CD4-positive, alpha-beta T cell treated with Interleukin-12 subunit alpha and Interleukin-12 subunit beta, for 1 hour (primary cell): ENCODE data around the gene ACTN2.

Experiments
- DNase-seq: peaks from one replicate; pipeline ENCODE4 v3.0.0-alpha.2; 2020

Gene ACTN2

DNA sequence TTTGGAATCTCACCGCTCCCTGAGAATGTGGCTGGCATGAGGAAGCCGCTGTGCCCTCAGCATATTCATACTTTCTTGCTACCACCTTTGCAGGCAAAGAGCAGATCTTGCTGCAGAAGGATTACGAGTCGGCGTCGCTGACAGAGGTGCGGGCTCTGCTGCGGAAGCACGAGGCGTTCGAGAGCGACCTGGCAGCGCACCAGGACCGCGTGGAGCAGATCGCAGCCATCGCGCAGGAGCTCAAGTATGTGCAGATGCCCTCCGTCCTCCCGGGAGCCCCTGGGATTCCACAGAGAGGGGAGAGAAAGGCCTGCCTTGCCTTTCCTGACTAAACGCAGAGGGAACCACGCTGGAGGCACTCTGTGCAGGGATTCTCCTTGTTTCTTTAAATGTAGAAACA lies 58.2 kb downstream of the ACTN2 start:
- DNase-seq: no peak

DNA sequence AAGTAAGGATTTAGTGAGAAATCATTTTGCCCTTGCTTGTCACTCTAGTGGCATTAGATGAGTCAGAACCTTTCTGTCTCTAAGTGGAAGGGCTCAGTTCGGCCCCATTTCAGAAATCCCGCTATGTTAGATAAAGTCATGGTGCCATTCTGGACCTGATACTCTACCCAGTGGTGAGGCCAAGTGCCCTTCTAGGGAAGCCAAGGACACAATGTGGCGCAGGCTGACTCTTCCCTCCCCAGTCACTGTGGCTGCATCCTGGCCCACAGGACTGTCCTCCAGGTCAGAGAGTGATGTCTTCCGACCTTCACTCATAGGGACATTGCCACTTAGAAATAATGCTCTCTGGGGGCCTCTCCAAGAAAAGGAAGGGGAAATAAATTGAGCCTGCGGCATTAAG lies 60.5 kb downstream of the ACTN2 start:
- no peak for DNase-seq

DNA sequence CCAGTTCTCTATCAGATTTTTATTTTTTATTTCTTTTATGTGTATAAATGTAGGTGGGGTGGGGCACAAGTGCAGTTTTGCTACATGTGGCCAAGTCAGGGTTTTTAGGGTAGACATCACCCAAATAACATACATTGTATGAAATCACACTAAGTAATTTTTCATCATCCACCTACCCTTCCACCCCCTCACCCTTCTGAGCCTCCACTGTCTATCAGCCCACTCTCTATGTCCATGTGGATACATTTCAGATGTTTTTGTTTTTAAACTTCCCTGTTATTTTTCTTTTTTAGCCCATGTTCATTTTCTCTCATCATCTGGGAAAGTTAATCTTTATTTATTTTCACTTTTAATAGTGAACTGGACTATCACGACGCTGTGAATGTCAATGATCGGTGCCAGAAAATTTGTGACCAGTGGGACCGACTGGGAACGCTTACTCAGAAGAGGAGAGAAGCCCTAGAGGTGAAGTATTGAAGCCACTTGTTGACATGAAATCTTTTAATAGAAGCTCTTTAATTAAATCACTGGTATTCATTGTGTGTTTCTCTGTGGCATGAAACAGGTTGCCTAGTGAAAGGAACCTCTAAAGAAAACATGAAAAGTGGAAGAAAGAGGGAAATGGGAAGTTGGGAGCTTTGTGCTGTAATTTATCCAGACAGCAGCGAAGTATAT lies 61.1 kb downstream of the ACTN2 start:
- DNase-seq: no peak

DNA sequence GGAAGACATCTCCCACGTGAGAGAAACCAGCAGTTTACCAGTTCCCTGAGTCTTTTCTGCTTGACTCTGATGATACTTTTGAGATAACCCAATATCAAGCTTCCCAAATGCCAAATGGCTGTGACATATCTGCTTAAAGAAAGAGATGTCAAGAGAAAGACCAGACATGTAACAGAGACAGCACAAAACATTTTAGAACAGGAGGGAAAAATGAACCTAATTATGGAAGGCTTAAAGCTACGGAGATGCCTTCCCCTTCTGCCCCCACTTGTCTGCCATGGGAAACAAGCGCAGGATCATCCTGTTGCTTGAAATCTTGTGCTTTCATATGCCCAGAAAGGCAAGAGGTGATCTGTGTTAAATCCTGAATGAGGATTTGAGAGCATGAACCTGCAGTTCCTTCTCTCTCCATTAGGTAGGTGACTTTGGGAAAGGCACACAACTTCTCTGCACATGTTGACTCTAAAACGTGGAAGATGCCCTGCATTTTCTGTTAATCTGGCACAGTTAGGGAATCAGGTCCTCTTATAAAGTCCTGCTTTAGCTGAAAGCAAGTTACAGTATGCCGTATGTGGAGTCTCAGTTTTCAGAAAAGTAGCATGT lies 62.1 kb downstream of the ACTN2 start:
- DNase-seq: no peak

DNA sequence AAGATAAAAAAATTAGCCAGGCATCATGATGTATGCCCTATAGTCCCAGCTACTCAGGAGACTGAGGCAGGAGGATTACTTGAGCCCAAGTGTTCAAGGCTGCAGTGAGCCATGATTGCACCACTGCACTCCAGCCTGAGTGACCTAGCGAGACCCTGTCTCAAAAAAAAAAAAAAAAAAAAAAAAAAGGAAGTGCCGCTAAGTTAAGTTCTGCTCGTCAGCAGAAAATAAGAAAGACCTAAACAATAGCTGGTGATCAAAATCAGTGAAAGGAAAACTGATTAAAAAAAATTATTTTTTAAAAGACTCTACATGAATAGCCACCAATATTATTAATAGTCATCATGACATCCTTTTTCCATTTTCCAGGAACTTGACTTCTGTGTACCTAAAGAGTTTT lies 64.6 kb downstream of the ACTN2 start:
- DNase-seq: no peak

DNA sequence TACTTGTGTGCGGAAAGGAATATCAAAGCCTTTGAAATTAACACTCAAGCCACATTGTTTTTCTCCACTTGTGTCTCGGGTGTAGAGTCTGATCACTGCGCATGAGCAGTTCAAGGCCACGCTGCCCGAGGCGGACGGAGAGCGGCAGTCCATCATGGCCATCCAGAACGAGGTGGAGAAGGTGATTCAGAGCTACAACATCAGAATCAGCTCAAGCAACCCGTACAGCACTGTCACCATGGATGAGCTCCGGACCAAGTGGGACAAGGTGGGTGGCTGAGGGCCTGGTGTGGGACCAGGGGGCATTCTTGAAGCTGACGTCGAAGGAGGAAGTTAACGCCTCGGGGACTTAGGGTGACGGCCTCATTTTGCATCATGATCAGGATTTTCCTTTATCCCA lies 65.1 kb downstream of the ACTN2 start:
- DNase-seq: no peak

DNA sequence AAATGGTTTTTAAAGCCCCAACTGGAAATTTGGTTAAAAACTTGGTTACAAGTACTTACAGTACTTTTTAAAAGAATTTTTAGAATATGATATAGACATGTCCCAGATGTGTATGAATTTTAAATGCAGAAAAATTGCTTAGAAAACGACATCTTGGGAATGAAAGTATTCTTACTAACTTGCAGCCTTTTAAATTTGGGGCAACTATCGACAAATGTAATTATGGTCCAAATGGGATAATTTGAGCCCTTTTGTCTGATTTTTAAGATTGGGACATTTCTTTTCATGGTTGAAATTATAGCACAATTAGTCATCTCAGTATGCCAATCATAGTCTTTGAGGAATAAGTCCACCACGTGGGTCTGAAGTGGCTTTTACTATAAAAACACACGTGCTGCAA lies 65.6 kb downstream of the ACTN2 start:
- DNase-seq: no peak

DNA sequence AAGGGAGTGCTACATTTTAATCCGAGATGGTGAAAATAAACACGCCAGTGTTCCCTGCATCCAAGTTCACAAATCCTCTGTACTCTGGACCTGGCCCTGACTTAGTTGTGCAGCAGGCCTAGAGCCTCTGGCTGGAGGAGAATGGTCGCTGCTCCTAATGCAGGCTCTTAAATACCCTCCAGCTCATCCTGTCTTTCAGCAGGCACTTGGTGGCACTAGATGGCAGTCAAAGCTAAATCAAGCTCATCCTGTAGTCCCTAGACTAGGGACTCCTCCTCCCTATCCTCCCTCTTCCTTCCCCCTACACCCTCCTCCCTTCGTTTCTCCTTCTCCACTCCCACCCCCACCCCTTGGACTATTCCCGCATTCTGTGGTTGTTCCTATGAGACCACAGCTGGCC lies 67.2 kb downstream of the ACTN2 start:
- DNase-seq: no peak

DNA sequence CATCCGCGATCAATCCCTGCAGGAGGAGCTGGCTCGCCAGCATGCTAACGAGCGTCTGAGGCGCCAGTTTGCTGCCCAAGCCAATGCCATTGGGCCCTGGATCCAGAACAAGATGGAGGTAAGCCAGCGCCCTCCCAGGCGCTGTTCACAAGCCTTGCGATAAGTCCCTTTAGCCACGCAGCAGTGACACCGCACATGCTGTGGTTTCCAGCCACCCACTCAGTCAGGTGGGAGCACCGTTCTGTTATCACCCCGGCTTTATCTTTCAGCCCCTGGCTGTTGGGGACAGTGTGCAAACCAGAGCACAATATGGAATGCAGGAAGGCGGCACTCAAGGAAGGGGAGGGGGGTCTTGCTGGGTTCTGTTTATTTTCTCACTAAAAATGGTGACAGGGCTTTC lies 67.7 kb downstream of the ACTN2 start:
- no peak for DNase-seq

DNA sequence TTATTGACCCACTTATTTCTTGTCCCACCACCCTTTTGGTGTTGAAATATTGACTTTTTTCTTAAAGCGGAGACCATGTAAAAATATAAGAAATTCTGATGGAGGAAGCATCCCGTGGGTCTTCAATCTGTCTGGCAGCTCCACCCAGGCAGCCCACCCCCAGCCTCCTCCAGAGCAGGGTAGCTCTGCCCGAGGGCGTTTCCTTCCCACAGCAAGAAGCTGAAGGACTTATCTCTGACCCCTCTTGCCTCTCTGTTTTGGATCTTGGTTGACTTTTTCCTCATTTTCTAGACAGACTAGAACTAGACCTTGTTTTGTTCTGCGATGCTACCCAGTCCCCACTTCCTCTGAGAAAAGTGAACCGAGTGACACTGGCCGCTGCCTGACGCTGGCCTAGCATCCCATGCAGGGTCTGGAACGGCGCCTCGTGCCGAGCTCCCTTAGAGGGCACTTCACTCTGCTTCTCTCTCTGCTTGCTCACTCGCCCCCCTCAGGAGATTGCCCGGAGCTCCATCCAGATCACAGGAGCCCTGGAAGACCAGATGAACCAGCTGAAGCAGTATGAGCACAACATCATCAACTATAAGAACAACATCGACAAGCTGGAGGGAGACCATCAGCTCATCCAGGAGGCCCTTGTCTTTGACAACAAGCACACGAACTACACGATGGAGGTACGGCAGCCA lies 68.4 kb downstream of the ACTN2 start:
- no peak for DNase-seq

DNA sequence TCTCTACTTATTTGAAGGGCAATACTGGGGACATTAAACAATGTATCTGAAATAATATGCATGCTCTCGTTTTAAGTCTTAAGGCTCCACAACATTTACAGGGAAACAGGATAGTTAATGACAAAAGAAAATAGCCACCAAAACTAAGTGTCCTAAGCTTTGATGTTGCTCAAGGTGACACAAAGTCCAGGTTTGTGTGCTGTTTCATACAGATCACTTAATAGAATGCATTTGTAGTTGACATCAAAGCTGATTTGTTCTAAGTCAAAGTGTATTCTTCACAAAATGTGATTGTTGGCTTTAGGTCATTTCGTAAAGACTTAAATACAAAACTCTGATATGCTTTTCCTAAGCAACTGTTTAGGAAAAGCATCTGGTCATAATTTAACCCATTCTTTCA lies 71.3 kb downstream of the ACTN2 start:
- DNase-seq: no peak

DNA sequence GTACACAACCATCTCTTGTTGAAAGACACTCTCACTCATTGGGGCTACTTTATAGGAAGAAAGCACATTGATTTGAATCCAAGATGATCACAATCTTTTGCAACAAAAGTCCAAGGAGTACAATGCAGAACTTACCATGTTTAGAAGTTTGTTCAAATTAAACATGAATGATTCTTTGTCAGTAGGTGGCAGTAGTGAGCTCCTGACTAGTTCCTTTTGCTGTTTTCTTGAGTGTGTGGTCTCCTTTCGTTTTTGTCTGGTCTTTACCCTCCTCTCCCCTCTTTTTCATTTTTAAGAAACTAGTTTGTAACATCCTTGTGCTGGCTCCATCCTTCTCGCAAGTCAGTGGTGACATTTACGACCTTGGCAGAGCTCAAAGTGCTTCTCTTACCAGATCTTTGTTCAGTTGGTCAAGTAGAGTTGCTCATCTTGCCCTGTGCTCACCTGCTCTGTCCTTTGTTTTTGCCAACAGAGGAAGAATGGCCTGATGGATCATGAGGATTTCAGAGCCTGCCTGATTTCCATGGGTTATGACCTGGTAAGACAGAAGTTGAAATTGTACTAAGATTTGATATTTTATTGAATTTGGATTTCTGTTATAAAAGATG lies 73.1 kb downstream of the ACTN2 start:
- DNase-seq: peak; percentile 52

DNA sequence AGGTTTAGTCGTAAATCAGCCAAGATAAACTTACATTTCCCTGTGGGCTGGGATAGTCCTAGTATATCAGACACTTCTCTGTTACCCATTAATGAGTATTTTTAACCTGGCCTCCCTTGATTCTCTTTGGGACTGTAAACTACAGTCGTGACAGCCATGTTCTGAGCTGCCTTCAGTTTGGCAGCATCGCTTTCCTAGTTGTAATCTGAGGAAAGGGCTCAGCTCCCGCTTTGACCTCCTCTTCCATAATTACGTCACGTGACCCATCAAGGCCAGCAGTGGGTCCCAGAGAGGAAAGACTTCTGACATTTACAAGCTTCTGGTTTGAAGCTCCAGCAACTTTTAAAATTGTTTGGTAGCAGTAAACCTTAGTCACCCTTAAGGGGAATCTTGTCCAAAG lies 74.2 kb downstream of the ACTN2 start:
- DNase-seq: no peak

DNA sequence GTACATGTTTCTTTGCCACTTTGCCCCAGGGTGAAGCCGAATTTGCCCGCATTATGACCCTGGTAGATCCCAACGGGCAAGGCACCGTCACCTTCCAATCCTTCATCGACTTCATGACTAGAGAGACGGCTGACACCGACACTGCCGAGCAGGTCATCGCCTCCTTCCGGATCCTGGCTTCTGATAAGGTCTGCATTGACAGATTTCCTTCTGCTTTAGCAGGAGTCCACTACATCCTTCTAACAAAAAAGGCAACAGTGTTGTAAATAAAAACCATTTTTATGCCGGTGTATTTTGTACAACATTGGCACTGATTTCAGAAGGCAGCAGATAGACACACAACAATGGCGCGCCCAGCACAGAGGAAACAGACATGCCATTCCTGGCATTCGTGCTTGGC lies 74.7 kb downstream of the ACTN2 start:
- no peak for DNase-seq

DNA sequence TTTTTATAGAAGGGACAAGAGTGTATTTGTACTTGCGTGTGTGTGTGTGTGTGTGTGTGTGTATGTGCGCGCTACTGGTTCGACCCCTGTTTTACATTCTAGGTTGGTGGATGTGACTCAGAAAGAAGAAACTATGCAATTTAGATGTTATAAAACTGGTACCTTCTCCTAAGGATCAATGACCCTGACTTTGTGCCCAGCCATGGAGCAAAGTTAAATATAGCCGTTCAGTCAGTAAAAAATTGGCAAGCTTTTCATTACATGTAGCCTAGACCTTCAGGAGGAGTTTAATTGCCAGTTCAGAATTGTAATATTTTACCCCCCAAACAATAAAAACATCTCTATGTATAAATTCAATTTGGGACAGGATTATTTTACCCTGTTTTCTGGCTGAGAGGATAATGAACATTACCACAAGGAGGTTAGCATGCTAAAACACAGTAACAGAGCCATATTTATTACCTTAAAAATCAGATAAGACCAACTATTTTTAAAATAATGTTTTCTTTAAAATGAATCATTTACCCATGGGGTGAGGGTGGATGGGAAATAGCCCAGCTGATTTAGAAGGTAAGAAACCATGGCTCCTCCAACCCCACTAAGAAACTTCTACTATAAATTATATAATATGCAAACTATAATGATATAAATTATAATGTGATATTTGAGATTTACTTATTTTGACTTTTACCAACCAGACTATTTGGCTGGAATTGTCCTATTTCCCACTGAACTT lies 75.3 kb downstream of the ACTN2 start:
- no peak for DNase-seq

DNA sequence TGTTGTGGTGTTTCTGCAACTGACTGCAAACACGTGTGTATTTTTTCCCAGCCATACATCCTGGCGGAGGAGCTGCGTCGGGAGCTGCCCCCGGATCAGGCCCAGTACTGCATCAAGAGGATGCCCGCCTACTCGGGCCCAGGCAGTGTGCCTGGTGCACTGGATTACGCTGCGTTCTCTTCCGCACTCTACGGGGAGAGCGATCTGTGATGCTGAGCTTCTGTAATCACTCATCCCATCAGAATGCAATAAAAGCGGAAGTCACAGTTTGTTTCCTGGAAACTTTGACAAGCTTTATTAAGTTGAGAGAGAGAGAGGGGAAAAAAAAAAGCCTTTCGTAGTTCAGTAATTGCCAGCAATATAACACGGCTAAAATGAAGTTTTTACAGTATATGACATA lies 76.1 kb downstream of the ACTN2 start:
- no peak for DNase-seq

DNA sequence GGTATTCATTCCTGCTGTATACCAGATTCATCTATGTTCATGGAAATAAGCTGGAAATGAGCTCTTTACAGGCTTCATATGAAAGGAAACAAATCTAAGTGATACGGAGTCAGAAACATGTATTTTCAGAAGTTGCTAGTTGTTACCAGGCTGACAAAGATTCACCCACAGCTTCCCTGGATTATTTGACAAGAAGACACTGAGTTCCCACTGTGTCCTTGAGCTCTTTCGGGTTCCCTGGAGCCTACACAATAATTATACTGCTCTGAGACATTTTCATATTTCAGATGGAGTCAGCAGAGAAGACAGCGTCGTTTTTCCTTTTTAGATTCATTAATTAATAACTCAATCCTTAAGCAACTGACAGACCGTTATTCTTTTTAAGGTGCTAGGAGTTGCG lies 79.5 kb downstream of the ACTN2 start:
- no peak for DNase-seq

DNA sequence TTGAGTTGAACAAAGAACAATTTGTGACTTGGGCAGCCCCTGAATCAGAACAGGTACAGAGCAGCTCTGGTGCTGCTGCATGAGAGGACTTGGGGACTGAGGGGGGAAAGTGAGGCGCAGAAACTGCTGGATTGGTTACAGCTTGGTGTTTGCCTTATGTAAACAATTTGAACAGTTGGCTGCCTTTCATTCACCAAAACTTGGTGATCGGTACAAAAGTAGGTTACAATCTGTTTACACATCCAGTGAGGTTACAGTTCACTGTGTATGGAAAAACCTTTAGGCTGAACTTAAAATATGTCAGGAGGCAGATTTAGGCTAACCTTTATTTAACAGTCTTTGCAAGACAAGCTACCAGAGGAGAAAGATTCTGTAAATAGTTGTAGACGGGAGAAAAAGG lies 80.2 kb downstream of the ACTN2 start:
- DNase-seq: no peak

DNA sequence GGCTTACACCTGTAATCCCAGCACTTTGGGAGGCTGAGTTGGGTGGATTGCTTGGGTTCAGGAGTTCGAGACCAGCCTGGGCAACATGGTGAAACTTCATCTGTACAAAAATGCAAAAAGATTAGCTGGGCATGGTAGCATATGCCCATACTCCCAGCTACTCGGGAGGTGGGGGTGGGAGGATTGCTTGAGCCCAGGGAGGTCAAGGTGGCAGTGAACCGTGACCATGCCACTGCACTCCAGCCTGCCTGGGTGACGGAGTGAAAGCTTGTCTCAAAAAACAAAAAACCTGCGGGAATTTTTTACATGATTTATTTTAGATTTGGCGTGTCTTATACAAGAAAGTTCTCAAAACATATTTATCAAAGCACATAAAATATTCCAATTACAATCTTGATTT lies 81.0 kb downstream of the ACTN2 start:
- DNase-seq: no peak

DNA sequence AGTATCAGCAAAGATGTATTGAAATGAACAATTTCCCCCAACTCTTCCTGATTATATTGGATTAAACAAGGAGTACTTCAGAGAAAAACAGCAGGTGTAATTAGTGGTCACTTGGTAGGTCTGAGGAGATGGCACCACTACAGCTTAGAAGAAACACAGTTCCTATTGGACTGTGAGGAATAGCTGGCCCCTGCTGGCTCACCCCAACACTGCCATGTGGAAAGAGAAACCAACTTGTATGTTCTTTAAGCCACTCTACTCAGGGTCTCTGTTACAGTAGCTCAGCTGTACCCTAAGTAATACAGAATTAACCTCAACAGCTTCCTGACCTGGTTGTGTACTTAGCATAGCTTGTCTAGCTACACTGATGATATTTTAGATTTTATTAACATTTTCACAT lies 82.3 kb downstream of the ACTN2 start:
- DNase-seq: no peak

DNA sequence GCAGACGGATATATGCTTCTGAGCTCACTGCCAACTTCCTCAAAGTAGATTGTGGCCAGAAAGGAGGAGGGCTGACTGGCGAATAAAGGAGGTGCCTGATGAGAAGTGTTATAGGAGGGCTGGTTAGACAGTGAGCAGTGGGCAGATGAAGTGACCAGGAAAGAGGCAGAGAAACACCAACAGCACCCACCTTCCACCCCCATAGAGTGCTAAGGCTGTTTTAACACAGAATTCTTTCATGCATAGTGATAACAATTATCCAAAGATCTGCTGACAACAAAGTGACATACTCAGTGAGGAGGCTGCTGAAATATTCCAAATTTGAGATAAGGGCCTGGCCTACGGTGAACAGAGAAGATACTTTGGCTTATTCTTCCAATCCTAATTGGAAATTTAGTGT lies 87.6 kb downstream of the ACTN2 start:
- no peak for DNase-seq

DNA sequence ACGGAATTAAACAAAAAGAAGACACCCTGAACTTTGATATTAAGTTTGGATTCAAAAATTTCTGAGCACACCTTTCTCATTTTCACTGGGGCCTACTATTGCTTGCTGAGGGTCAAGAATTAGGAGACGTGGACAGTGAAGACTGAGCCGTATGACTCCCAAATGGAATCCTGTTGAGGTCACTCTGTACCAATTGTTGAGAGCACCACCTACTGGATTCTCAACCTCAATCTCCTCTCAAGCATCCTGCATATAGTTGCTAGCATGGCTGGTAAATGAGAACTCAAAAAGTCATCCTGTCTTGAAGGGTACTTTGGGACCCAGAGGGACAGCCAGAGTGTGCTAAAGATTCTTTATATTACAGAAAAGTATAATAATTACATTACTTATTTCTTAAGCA lies 88.6 kb downstream of the ACTN2 start:
- no peak for DNase-seq

DNA sequence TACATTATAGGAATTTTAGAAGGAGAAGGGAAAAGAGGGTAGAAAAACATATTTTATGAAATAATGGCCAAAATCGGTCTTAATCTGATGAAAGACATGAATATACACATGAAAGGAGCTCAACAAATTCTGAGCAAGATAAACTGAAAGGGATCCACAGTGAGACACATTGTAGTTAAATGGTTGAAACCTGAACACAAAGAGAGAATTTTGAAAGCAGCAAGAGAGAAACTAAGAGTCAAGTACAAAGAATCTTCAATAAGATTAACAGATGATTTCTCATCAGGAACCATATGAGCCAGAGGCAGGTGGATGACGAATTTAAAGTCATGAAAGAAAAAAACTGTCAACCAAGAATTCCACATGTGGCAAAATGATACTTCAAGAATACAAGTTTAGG lies 93.0 kb downstream of the ACTN2 start:
- no peak for DNase-seq

DNA sequence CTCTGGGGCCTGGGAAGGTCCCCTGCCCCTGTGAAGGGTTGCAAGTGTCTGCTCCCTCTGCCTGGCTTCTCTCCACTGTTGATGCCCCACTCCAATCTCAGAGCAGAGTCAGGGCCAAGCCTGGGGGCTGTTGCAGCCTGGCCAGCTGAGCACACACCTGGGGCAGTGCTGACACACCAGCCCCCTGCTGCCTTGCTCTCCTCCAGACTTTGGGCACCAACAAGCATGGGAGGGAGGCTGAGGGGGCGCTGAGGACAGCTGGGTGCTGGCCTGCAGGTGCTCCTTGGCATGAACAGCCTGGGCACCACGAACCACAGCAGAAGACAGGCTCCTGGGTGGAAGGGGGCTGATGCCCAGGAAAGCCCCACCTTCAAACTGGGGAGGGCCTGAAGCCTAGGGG lies 99.2 kb downstream of the ACTN2 start:
- DNase-seq: no peak
